ENCODE results near the gene CMSS1.

DNA sequence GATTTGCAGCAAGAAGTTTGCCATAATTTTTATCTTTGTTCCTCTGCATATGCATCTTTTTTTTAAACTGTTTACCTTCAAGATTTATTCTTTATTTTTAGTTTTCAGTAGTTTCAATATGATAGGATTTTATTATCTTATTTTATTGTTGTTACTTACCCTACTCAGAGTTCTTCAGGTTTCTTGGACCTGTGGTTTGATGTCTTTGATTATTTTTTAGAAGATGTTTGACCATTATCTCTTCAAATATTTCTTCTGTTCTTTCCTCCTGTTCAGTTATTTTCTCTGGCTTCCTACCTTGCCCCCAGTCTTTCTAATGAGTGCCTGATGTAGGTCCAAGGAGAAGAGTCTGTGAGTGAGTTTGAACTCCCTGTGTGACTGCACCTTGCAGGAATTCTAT lies 158.9 kb downstream of the CMSS1 start:
- TF ChIP-seq, protein P1, sequence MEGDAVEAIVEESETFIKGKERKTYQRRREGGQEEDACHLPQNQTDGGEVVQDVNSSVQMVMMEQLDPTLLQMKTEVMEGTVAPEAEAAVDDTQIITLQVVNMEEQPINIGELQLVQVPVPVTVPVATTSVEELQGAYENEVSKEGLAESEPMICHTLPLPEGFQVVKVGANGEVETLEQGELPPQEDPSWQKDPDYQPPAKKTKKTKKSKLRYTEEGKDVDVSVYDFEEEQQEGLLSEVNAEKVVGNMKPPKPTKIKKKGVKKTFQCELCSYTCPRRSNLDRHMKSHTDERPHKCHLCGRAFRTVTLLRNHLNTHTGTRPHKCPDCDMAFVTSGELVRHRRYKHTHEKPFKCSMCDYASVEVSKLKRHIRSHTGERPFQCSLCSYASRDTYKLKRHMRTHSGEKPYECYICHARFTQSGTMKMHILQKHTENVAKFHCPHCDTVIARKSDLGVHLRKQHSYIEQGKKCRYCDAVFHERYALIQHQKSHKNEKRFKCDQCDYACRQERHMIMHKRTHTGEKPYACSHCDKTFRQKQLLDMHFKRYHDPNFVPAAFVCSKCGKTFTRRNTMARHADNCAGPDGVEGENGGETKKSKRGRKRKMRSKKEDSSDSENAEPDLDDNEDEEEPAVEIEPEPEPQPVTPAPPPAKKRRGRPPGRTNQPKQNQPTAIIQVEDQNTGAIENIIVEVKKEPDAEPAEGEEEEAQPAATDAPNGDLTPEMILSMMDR (IDR thresholded peaks at IDR 0.05), result no peak
- no peak for TF ChIP-seq FOSL2 (IDR thresholded peaks at IDR 0.05; ENCODE audit: borderline replicate concordance, low read depth)
- no peak for TF ChIP-seq POLR2AphosphoS5 (IDR thresholded peaks at IDR 0.05; ENCODE audit: low read depth, low read length)
- TF ChIP-seq NRF1 (IDR thresholded peaks at IDR 0.05; ENCODE audit: low read depth, low read length), result no peak
- TF ChIP-seq SMC3 (IDR thresholded peaks at IDR 0.05; ENCODE audit: low read depth, low read length), result no peak
- no peak for TF ChIP-seq REST (IDR thresholded peaks at IDR 0.05; ENCODE audit: low read depth, low read length)
- no peak for TF ChIP-seq MEF2A (IDR thresholded peaks at IDR 0.05; ENCODE audit: borderline replicate concordance, low read depth)
- TF ChIP-seq FOXM1 (IDR thresholded peaks at IDR 0.05; ENCODE audit: low read depth), result no peak
- TF ChIP-seq, protein P2, sequence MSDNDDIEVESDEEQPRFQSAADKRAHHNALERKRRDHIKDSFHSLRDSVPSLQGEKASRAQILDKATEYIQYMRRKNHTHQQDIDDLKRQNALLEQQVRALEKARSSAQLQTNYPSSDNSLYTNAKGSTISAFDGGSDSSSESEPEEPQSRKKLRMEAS (IDR thresholded peaks at IDR 0.05; ENCODE audit: low read depth), result no peak
- no peak for TF ChIP-seq EZH2phosphoT487 (IDR thresholded peaks at IDR 0.05; ENCODE audit: borderline replicate concordance, low read depth)
- no peak for TF ChIP-seq GABPA (IDR thresholded peaks at IDR 0.05; ENCODE audit: low read depth)
- no peak for TF ChIP-seq CHD2 (IDR thresholded peaks at IDR 0.05; ENCODE audit: low read length, partially characterized antibody)

Data from SK-N-SH (cell line).